ENCODE measurements around the gene ACIN1. TPM values are rescaled to one million over a fixed set of nuclear protein-coding genes. Genes with fewer than 3 reads are reported as not detected.
A peak's percentile ranks its signal among the peaks of the same experiment; 100 is the strongest.

ACIN1 gene
- total and polyA plus RNA-seq, 2 donors (not counting 1 experiment from before 2014, with no cell fraction given), result 75.1 to 94.0 TPM

GRCh38 chr14:23104591-23105347 lies 9.8 kb upstream of the ACIN1 start, which contains the start of gene CIROP:
TSS of gene CIROP (minus strand) at chr14:23104989. CDS start at chr14:23104920, 69 bp downstream.
- Histone ChIP-seq H2AFZ (ENCODE audit: low read length) (peak within 1 kb of the TSS; percentile 9), H3K36me3 (ENCODE audit: control insufficient read depth, insufficient read depth, low read length) (no peaks in the 10 kb centered on the region), H3K27ac (ENCODE audit: insufficient read depth, low read length) (no peak within 1 kb of the TSS), H3K4me3 (replicated peaks in 1 of 4; ENCODE audit: control extremely low read depth in 1 of 4, insufficient read depth in 1 of 4, low read depth in 3 of 4, low read length in 4 of 4) (no peak within 1 kb of the TSS), H3K27me3 (ENCODE audit: control insufficient read depth, insufficient read depth, low read length) (no peaks in the 10 kb centered on the region), H4K20me1 (ENCODE audit: control insufficient read depth, extremely low read depth, insufficient read depth, low read length) (no peaks in the 10 kb centered on the region), H3K9me3 (ENCODE audit: control insufficient read depth, insufficient read depth, low read depth, low read length) (no peaks in the 10 kb centered on the region), H3K4me2 (ENCODE audit: extremely low read depth, insufficient read depth, low read length) (peak within 1 kb of the TSS; percentile 21), H3K4me1 (ENCODE audit: control insufficient read depth, extremely low read depth, insufficient read depth, low read length) (no peaks in the 10 kb centered on the region), H3K79me2 (ENCODE audit: control insufficient read depth, insufficient read depth, low read length) (no peaks in the 10 kb centered on the region), H3K9ac (ENCODE audit: insufficient read depth, low read length) (no peak within 1 kb of the TSS)
- peak in 1 of 2 donors; percentile 45 for DNase-seq (ENCODE audit: low read depth in 2 of 2)
- TF ChIP-seq CTCF (conservative IDR thresholded peaks at IDR 0.05 in 1 of 2, IDR thresholded peaks at IDR 0.05 in 1 of 2; ENCODE audit: low read depth in 1 of 2, low read length in 2 of 2), result no peak
- TF ChIP-seq EZH2 (IDR thresholded peaks at IDR 0.05; ENCODE audit: low read length, missing control alignments), result no peak

GRCh38 chr14:23104070-23104590 lies 9.2 kb upstream of the ACIN1 start:
- Histone ChIP-seq H3K79me2 (ENCODE audit: control insufficient read depth, insufficient read depth, low read length) (peaks cover 2% of the 10 kb centered on the region), H4K20me1 (ENCODE audit: control insufficient read depth, extremely low read depth, insufficient read depth, low read length) (no peaks in the 10 kb centered on the region), H3K9ac (ENCODE audit: insufficient read depth, low read length) (no peak overlapping the region), H3K27me3 (ENCODE audit: control insufficient read depth, insufficient read depth, low read length) (no peaks in the 10 kb centered on the region), H3K4me2 (ENCODE audit: extremely low read depth, insufficient read depth, low read length) (no peak overlapping the region), H2AFZ (ENCODE audit: low read length) (no peak overlapping the region), H3K4me3 (replicated peaks in 1 of 4; ENCODE audit: control extremely low read depth in 1 of 4, insufficient read depth in 1 of 4, low read depth in 3 of 4, low read length in 4 of 4) (no peak overlapping the region), H3K4me1 (ENCODE audit: control insufficient read depth, extremely low read depth, insufficient read depth, low read length) (no peaks in the 10 kb centered on the region), H3K27ac (ENCODE audit: insufficient read depth, low read length) (no peak overlapping the region), H3K9me3 (ENCODE audit: control insufficient read depth, insufficient read depth, low read depth, low read length) (no peaks in the 10 kb centered on the region), H3K36me3 (ENCODE audit: control insufficient read depth, insufficient read depth, low read length) (peaks cover 2% of the 10 kb centered on the region)
- TF ChIP-seq CTCF (conservative IDR thresholded peaks at IDR 0.05 in 1 of 2, IDR thresholded peaks at IDR 0.05 in 1 of 2; ENCODE audit: low read depth in 1 of 2, low read length in 2 of 2) (no peak), EZH2 (IDR thresholded peaks at IDR 0.05; ENCODE audit: low read length, missing control alignments) (no peak)
- no peak for DNase-seq (ENCODE audit: low read depth in 2 of 2)

- H4K20me1 ChIP-seq (ENCODE audit: control insufficient read depth, extremely low read depth, insufficient read depth, low read length), result no peaks in the 10 kb centered on the region
- H3K4me3 ChIP-seq (replicated peaks in 1 of 4; ENCODE audit: control extremely low read depth in 1 of 4, insufficient read depth in 1 of 4, low read depth in 3 of 4, low read length in 4 of 4), result no peak overlapping the region
- H3K27me3 ChIP-seq (ENCODE audit: control insufficient read depth, insufficient read depth, low read length), result no peaks in the 10 kb centered on the region
- DNase-seq (ENCODE audit: low read depth in 2 of 2), result no peak
- TF ChIP-seq EZH2 (IDR thresholded peaks at IDR 0.05; ENCODE audit: low read length, missing control alignments) (no peak), CTCF (conservative IDR thresholded peaks at IDR 0.05 in 1 of 2, IDR thresholded peaks at IDR 0.05 in 1 of 2; ENCODE audit: low read depth in 1 of 2, low read length in 2 of 2) (no peak)
- no peak overlapping the region for H3K9ac ChIP-seq (ENCODE audit: insufficient read depth, low read length)
- no peaks in the 10 kb centered on the region for H3K9me3 ChIP-seq (ENCODE audit: control insufficient read depth, insufficient read depth, low read depth, low read length)
- peaks cover 7% of the 10 kb centered on the region for H3K79me2 ChIP-seq (ENCODE audit: control insufficient read depth, insufficient read depth, low read length)
- peaks cover 2% of the 10 kb centered on the region for H3K36me3 ChIP-seq (ENCODE audit: control insufficient read depth, insufficient read depth, low read length)
- no peak overlapping the region for H2AFZ ChIP-seq (ENCODE audit: low read length)
- H3K4me2 ChIP-seq (ENCODE audit: extremely low read depth, insufficient read depth, low read length), result no peak overlapping the region
- H3K4me1 ChIP-seq (ENCODE audit: control insufficient read depth, extremely low read depth, insufficient read depth, low read length), result no peaks in the 10 kb centered on the region
- H3K27ac ChIP-seq (ENCODE audit: insufficient read depth, low read length), result no peak overlapping the region
These were observed 8.6 kb upstream of the ACIN1 start for GRCh38 chr14:23103581-23103980.

Measured in fibroblast of lung (primary cell).